ENCODE measurements around the gene EDN2.

DNA sequence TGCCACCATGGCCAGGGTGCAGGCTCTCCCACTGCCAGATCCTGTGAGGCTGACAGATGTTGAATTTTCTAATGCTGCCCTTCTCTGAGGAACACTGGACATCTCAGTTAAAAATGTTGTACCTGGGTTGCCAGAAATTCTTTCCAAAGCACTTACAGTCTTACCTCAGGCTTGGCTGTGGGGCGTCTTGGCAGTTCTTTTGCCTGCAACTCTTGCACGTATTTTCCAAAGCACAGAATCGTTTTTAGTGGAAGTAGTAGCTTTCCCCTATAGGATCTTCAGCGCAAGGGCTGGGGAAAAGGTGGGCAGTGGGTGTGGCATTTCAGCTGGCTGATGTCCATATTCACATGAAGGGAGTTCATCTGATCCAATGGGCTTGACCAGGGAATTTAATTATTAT lies 53.9 kb downstream of the EDN2 start:
- TF ChIP-seq, protein P1, sequence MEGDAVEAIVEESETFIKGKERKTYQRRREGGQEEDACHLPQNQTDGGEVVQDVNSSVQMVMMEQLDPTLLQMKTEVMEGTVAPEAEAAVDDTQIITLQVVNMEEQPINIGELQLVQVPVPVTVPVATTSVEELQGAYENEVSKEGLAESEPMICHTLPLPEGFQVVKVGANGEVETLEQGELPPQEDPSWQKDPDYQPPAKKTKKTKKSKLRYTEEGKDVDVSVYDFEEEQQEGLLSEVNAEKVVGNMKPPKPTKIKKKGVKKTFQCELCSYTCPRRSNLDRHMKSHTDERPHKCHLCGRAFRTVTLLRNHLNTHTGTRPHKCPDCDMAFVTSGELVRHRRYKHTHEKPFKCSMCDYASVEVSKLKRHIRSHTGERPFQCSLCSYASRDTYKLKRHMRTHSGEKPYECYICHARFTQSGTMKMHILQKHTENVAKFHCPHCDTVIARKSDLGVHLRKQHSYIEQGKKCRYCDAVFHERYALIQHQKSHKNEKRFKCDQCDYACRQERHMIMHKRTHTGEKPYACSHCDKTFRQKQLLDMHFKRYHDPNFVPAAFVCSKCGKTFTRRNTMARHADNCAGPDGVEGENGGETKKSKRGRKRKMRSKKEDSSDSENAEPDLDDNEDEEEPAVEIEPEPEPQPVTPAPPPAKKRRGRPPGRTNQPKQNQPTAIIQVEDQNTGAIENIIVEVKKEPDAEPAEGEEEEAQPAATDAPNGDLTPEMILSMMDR (IDR thresholded peaks at IDR 0.05; ENCODE audit: low read length): no peak
- no peak for TF ChIP-seq EZH2 (optimal IDR thresholded peaks at IDR 0.05; ENCODE audit: low read depth, low read length)
